SK-N-SH (cell line): Measurements from ENCODE around the gene DYRK2. TPM values are rescaled to one million over a fixed set of nuclear protein-coding genes. Genes with fewer than 3 reads are reported as not detected.

Experiments used
- CTCF ChIA-PET: fragments of 300-600, 350-600 bp; formaldehyde crosslinking; extraction: SDS; loops from one replicate; lab custom pipeline; 2021; lab: Yijun Ruan, JAX
- POLR2A ChIA-PET: fragments of 350-600 bp; sonication (Branson Sonifier 250); formaldehyde crosslinking; extraction: SDS; loops from one replicate; lab custom pipeline; 2020; ENCODE audit warnings: antibody characterized with exemption, inconsistent platforms; lab: Yijun Ruan, JAX
- DNase-seq: peaks from one replicate; pipeline ENCODE4 v3.0.0; 2012
- H2AFZ ChIP-seq: fragments of 200-600 bp; sonication (generic); 2 replicates; pipeline ENCODE4 v1.8.1; 2016; ENCODE audit warnings: antibody characterized with exemption, mild to moderate bottlenecking, low read depth
- H3F3A ChIP-seq: fragments of 200-600 bp; sonication (generic); replicated peaks from 2 replicates; pipeline ENCODE3; 2016; ENCODE audit warnings: antibody characterized with exemption, mild to moderate bottlenecking; ENCODE audit not compliant: insufficient read depth
- H3K27ac ChIP-seq, 2 experiments: fragments of 200-500 bp in 1 of 2; fragments of 200-600 bp in 1 of 2; sonication (Bioruptor generic) in 1 of 2; sonication (generic), shearing (Covaris generic) in 1 of 2; 2 replicates each; pipeline versions ENCODE4 v1.5.1 to v1.6.1; 2014 to 2016; ENCODE audit warnings: low read depth in 2 of 2, inconsistent platforms in 1 of 2, low read length in 1 of 2, mild to moderate bottlenecking in 1 of 2, mixed read lengths in 1 of 2
- H3K27me3 ChIP-seq: fragments of 200-600 bp; sonication (generic), shearing (Covaris generic); 2 replicates; pipeline ENCODE4 v1.6.1; 2016; ENCODE audit warnings: mixed run types; ENCODE audit not compliant: insufficient read depth
- H3K36me3 ChIP-seq, 2 experiments: fragments of 200-500 bp in 1 of 2; fragments of 200-600 bp in 1 of 2; sonication (Bioruptor generic) in 1 of 2; sonication (generic) in 1 of 2; replicated peaks in 1 of 2; 2 replicates each; pipeline versions ENCODE3 to v1.5.1; 2014 to 2016; ENCODE audit warnings: low read length in 1 of 2, mild to moderate bottlenecking in 1 of 2; ENCODE audit not compliant: insufficient read depth in 2 of 2, control insufficient read depth in 1 of 2
- H3K4me1 ChIP-seq, 2 experiments: fragments of 200-500 bp in 1 of 2; fragments of 200-600 bp in 1 of 2; sonication (Bioruptor generic) in 1 of 2; sonication (generic), shearing (Covaris generic) in 1 of 2; 2 replicates each; pipeline versions ENCODE4 v1.5.1 to v1.6.1; 2014 to 2016; ENCODE audit warnings: low read depth in 1 of 2, low read length in 1 of 2, mixed run types in 1 of 2; ENCODE audit not compliant: insufficient read depth in 2 of 2, control insufficient read depth in 1 of 2
- H3K4me2 ChIP-seq: fragments of 200-600 bp; sonication (generic), shearing (Covaris generic); 2 replicates; pipeline ENCODE4 v1.6.1; 2017; ENCODE audit warnings: mixed run types
- H3K4me3 ChIP-seq, 2 experiments: fragments of 200-500 bp in 1 of 2; fragments of 200-600 bp in 1 of 2; sonication (Bioruptor generic) in 1 of 2; sonication (generic), shearing (Covaris generic) in 1 of 2; 2 replicates each; pipeline versions ENCODE4 v1.5.1 to v1.8.1; 2014 to 2016; ENCODE audit warnings: low read depth in 2 of 2, inconsistent platforms in 1 of 2, low read length in 1 of 2, mild to moderate bottlenecking in 1 of 2, mixed read lengths in 1 of 2, moderate library complexity in 1 of 2
- H3K79me2 ChIP-seq: fragments of 200-600 bp; sonication (generic); 2 replicates; pipeline ENCODE4 v1.8.1; 2017; ENCODE audit warnings: mild to moderate bottlenecking; ENCODE audit not compliant: insufficient read depth
- H3K9ac ChIP-seq: fragments of 200-600 bp; sonication (generic); 2 replicates; pipeline ENCODE4 v1.6.1; 2017; ENCODE audit warnings: mixed run types
- H3K9me2 ChIP-seq: fragments of 200-600 bp; sonication (generic); 2 replicates; pipeline ENCODE4 v1.6.1; 2017; ENCODE audit warnings: mixed run types
- H3K9me3 ChIP-seq: fragments of 200-600 bp; sonication (generic); 2 replicates; pipeline ENCODE4 v1.6.1; 2017; ENCODE audit warnings: mixed run types, mild to moderate bottlenecking, moderate library complexity
- H4K20me1 ChIP-seq: fragments of 200-600 bp; sonication (generic); 2 replicates; pipeline ENCODE4 v1.6.1; 2017; ENCODE audit warnings: mild to moderate bottlenecking, mixed run types; ENCODE audit not compliant: insufficient read depth
- EP300 ChIP-seq, 2 experiments: IDR thresholded peaks; 2 replicates each; pipeline versions ENCODE4 v1.4.0 to v1.6.1; 2012; ENCODE audit warnings: borderline replicate concordance in 1 of 2, low read depth in 1 of 2, low read length in 1 of 2
- FOXJ3 ChIP-seq: sonication (generic); formaldehyde crosslinking; IDR thresholded peaks from 2 replicates; pipeline ENCODE4 v1.5.1; 2020; ENCODE audit warnings: mild to moderate bottlenecking, missing genetic modification reagents
- JUND ChIP-seq: IDR thresholded peaks from 2 replicates; pipeline ENCODE4 v1.4.0; 2012
- NFIC ChIP-seq: IDR thresholded peaks from 2 replicates; pipeline ENCODE4 v1.4.0; 2012; ENCODE audit warnings: borderline replicate concordance
- RCOR1 ChIP-seq: fragments of 150-350 bp; IDR thresholded peaks from 2 replicates; pipeline ENCODE4 v1.6.1; 2017; ENCODE audit warnings: antibody characterized with exemption, low read length
- REST ChIP-seq: IDR thresholded peaks from 2 replicates; pipeline ENCODE4 v1.6.1; 2012; ENCODE audit warnings: mild to moderate bottlenecking, low read depth, low read length, moderate library complexity
- SIN3A ChIP-seq: IDR thresholded peaks from 2 replicates; pipeline ENCODE4 v1.6.1; 2012; ENCODE audit warnings: low read depth, mild to moderate bottlenecking, low read length, moderate library complexity, borderline replicate concordance
- SMC3 ChIP-seq: IDR thresholded peaks from 2 replicates; pipeline ENCODE4 v1.6.1; 2012; ENCODE audit warnings: low read depth, low read length, improper control_type of control experiment
- TAF1 ChIP-seq: IDR thresholded peaks from 2 replicates; pipeline ENCODE4 v1.6.1; 2012; ENCODE audit warnings: low read depth, mild to moderate bottlenecking, low read length, moderate library complexity, borderline replicate concordance
- TCF12 ChIP-seq: IDR thresholded peaks from 2 replicates; pipeline ENCODE4 v1.4.0; 2012
- TEAD4 ChIP-seq: IDR thresholded peaks from 2 replicates; pipeline ENCODE4 v1.4.0; 2012; ENCODE audit warnings: mild to moderate bottlenecking, borderline replicate concordance; ENCODE audit not compliant: insufficient read depth
- USF1 ChIP-seq: IDR thresholded peaks from 2 replicates; pipeline ENCODE4 v1.4.0; 2012; ENCODE audit warnings: low read depth, borderline replicate concordance
- YY1 ChIP-seq: IDR thresholded peaks from 2 replicates; pipeline ENCODE4 v1.4.0; 2012; ENCODE audit warnings: low read depth, mild to moderate bottlenecking
- ZBTB33 ChIP-seq: IDR thresholded peaks from 2 replicates; pipeline ENCODE4 v1.4.0; 2012; ENCODE audit warnings: low read depth, borderline replicate concordance
- WGBS: methylation state at CpG from one replicate; pipeline ENCODE4 v1.1.6; 2017; ENCODE audit warnings: low lambda C conversion rate; 5-methylcytosine and 5-hydroxymethylcytosine counted together
- polyA plus RNA-seq, 3 experiments: library from polyadenylated mRNA; depleted of rRNA; stranded (reverse); fragments of >200 nt; gene quantifications; 2 replicates each; pipeline ENCODE4 v1.2.3, GENCODE V29; 2012

The DYRK2 gene
- polyA plus RNA-seq, 1 of the 3 experiments (the other 2 are of a cell fraction), result 48.8 TPM

- Histone ChIP-seq H3K9ac (no peak overlapping the region), H3K4me1 (no peaks in the 10 kb centered on the region), H3K9me2 (no peaks in the 10 kb centered on the region), H3K9me3 (no peaks in the 10 kb centered on the region), H3K79me2 (no peaks in the 10 kb centered on the region), H3K4me3 (no peak overlapping the region), H2AFZ (no peak overlapping the region), H3F3A (no peaks in the 10 kb centered on the region), H3K27ac (no peak overlapping the region), H4K20me1 (no peaks in the 10 kb centered on the region), H3K27me3 (no peaks in the 10 kb centered on the region), H3K36me3 (no peaks in the 10 kb centered on the region), H3K4me2 (no peak overlapping the region)
- TF ChIP-seq TAF1 (no peak), USF1 (no peak), TCF12 (no peak), FOXJ3 (CRISPR knock-in tag) (no peak), JUND (no peak), REST (no peak), SIN3A (no peak), YY1 (no peak), SMC3 (no peak), ZBTB33 (no peak), RCOR1 (no peak), TEAD4 (no peak), NFIC (no peak), EP300 (IDR thresholded peaks at IDR 0.05; ENCODE audit: borderline replicate concordance in 1 of 2, low read depth in 1 of 2, low read length in 1 of 2) (no peak)
- POLR2A ChIA-PET, result no interaction called here
- DNase-seq, result no peak
- WGBS, result 66% methylated on average over 3 of the region's 3 CpGs
- CTCF ChIA-PET, result interaction anchor here (2.9 kb wide), 1 partner anchor 9 kb away, joined by 12 read pairs; no protein-coding TSS in a partner anchor
These were observed 10.8 kb upstream of the DYRK2 start for GRCh38 chr12:67637718-67638117.
